Neural cell (in vitro differentiated cells): ENCODE results near the gene MCC.

ENCODE experiments used
- EP300 ChIP-seq: fragments of 450-650 bp; conservative IDR thresholded peaks from 2 replicates; pipeline ENCODE4 v1.6.1; 2014; ENCODE audit warnings: antibody characterized with exemption, mild to moderate bottlenecking, moderate library complexity; ENCODE audit not compliant: poor library complexity, severe bottlenecking
- EZH2 ChIP-seq: fragments of 200-600, 300-800 bp; shearing (Covaris generic), sonication (generic); IDR thresholded peaks from 2 replicates; pipeline ENCODE4 v1.6.1; 2014; ENCODE audit warnings: antibody characterized with exemption, low read length, borderline replicate concordance, mild to moderate bottlenecking; ENCODE audit not compliant: insufficient read depth, poor library complexity, severe bottlenecking
- TF ChIP-seq, protein P1 (sequence below): fragments of 450-650 bp; IDR thresholded peaks from 2 replicates; pipeline ENCODE4 v1.5.1; 2014; ENCODE audit warnings: antibody characterized with exemption, mild to moderate bottlenecking, moderate library complexity; ENCODE audit not compliant: poor library complexity, severe bottlenecking

DNA sequence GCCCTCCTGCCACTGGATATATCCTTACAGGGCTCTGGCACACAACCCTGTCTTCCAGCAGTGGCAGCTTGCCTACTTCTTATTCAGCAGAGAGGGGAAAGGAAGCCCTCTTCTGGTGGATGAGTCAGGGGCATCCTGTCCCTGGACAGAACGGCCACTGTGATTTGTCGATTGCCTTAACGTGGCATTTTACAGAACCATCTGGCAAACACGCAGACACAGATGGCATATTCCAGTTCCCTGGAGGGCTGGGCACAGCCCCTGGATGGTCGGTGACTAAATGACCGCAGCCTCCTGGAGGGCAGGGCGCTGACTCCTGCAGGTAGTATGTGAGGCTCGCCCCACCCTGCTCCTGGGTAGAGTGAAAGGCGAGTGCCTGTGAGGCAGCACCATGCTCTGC, 449.5 kb downstream of the MCC start:
- no peak for TF ChIP-seq EP300
- no peak for TF ChIP-seq EZH2
- TF ChIP-seq, protein P1, sequence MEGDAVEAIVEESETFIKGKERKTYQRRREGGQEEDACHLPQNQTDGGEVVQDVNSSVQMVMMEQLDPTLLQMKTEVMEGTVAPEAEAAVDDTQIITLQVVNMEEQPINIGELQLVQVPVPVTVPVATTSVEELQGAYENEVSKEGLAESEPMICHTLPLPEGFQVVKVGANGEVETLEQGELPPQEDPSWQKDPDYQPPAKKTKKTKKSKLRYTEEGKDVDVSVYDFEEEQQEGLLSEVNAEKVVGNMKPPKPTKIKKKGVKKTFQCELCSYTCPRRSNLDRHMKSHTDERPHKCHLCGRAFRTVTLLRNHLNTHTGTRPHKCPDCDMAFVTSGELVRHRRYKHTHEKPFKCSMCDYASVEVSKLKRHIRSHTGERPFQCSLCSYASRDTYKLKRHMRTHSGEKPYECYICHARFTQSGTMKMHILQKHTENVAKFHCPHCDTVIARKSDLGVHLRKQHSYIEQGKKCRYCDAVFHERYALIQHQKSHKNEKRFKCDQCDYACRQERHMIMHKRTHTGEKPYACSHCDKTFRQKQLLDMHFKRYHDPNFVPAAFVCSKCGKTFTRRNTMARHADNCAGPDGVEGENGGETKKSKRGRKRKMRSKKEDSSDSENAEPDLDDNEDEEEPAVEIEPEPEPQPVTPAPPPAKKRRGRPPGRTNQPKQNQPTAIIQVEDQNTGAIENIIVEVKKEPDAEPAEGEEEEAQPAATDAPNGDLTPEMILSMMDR = no peak
